Right hindlimb (tissue), 1 donor: ENCODE data around the gene SH2D3C.
"Not testable (repeated sequence)": the region's sequence is repeated elsewhere in the genome, so short reads cannot be mapped to it uniquely, and the experiment has no call there.

Experiments used
- DNase-seq: peaks from one replicate; pipeline ENCODE4 v3.0.0-alpha.2; 2018

SH2D3C gene

DNA sequence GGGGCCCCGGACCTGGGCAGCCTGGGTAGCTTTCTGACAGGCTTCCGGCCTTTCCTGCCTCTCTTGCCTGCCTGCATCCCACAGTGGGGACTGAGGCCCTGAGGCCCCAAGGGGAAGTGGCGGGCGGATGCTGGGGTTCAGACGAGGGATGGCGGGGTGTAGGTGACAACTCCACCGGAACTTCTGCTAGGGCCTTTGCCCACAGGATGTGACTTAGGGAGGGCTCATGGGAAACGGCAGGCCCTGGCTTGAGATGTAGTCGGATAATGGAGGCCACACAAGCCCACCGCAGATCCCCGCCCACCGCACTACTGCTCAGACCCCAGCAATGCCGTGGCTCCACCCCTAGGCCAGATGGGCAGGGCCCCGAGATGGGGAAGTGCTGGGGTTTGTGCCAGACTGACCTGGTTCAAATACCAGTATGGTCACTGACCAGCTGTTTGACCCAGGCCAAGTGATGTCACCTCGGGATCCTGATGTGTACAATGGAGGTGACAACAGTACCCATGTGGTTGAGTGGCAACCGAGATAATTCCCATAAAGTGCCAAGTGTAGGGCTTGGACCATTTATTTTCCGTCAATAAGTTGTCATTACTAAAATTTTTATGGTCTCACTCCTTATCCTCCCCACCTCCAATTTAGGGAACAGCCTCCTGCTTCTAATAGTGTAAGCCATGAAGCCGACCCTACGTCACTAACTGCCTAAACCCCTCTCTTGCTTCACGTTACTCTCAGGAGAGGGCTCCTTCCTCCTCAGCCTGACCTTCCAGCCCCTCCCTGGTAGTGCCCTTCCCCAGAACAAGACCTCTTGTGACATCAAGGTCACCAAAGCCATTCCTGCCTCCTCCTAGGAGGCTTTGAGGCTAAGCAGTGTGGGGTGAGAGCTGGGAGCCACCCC lies 4.9 kb upstream of the SH2D3C start:
- DNase-seq: no peak

DNA sequence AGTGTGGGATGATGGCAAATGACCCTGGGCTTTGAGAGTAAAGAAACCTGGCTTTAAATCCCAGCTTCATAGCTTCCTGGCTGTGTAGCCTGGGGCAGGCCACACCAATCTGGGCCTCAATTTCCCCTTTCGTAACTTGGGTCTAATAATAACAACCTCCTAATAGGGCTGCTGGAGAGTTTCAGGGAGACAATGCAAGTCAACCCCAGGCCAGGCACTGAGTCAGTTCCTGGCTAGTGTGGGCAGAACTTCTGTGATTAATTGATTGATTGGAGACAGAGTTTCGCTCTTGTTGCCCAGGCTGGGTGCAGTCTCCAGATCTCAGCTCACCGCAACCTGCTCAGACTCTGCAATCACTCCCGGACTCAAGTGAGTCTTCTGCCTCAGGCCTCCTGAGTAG lies 3.3 kb upstream of the SH2D3C start:
- DNase-seq: no peak

DNA sequence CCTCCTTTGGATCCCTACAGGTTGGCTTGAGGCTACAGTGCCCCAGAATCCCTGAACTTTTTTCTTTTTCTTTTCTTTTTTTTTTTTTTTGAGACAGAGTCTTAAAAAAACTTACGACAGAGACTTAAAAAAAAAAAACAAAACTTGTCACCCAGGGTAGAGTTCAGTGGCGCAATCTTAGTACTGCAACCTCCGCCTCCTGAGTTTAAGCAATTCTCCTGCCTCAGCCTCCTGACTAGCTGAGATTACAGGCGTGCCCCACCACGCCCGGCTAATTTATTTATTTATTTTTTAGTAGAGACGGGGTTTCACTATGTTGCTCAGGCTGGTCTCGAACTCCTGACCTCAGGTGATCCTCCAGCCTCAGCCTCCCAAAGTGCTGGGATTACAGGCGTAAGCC lies 2.4 kb upstream of the SH2D3C start:
- DNase-seq: not testable (repeated sequence)

DNA sequence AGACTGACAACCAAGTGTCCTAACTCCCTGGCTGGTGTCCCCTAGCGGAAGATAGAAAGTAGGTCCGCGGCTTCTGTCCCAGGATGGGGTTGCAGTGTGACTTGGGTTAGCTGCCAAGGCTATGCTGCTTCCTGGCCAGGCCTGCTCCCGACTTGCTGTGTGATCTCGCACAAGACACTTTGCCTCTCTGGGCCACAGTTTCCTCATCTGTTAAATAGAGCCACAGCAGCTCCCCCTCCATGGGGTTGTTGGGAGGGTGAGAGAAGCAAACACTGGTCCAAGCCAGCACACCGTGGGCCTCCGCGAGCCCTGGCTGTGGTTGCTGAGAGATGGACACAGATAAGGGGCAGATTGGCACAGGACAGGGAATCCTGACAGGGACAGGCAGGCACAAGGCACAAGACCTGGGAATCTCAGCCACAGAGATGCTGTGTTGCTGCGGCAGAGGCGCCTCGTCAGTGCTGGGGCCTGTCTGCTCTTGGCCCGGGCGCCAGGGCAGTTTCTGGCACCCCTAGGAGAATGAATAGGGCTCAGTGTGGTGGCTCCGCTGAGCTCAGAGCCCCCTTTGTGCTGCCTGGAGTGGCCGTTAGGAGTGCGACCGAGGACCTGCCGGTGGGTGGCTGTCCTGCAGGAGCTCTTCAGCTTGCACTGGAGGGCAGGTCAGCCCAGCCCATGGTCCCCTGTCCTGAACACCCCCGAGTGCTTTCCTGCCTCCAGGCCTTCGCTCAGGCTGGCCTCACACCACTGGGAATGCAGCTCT lies 1.8 kb upstream of the SH2D3C start:
- no peak for DNase-seq

DNA sequence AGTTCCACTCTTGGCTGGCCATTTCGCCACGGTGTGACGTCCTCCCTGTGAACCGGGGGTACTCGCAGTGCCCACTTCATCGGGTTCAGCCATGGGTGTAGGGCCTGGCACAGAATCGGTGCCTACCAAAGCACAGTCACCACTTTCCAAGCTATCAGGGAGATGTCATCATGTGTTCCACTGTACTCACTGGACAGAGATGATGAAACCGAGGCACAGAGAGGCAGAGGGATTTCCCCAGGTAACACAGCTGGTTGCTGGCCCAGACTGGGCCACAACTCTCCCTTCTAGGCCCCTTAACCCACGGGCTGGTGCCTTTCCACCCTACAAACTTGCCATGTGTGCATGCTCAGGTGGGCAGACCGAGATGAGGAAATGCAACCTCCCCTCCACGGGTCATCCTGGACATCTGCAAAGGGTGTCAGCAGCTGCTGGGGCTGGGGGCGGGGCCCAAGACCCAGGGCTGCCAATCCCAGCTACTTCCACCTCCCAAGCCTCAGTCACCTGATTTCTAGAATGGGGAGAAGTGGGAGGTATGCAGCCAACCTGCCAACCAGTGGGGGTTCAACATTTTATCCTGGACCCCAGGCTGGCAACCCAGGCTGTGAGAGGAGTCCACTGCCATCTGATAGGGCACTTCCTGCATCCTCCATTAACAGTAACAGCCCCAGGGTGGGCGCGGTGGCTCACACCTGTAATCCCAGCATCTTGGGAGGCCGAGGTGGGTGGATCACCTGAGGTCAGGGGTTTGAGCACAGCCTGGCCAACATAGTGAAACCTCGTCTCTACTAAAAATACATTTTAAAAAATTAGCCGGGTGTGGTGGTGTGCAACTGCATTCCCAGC lies 893 bp upstream of the SH2D3C start:
- DNase-seq: no peak

DNA sequence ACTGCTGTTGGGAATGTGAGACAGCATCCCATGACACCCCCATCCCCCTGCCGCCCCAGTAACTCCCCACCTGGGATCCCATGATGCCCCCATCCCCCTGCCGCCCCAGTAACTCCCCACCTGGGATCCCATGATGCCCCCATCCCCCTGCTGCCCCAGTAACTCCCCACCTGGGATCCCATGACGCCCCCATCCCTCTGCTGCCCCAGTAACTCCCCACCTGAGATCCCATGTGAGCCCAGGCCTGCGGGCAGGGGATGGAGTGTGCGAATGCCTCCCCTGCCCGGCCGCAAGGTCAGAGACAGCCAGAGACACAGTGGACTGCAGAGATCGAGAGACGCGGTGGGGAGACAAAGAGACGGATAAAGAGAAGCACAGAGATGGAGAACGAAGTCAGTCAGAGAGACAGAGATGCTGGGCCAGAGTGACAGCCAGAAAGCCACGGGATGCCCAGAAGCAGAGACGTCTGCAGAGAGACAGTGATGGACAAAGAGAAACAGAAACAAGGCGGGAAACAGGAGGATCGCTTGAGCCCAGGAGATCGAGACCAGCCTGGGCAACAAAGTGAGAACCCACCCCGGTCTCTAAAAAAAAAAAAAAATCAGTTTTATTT lies 992 bp downstream of the SH2D3C start:
- no peak for DNase-seq

DNA sequence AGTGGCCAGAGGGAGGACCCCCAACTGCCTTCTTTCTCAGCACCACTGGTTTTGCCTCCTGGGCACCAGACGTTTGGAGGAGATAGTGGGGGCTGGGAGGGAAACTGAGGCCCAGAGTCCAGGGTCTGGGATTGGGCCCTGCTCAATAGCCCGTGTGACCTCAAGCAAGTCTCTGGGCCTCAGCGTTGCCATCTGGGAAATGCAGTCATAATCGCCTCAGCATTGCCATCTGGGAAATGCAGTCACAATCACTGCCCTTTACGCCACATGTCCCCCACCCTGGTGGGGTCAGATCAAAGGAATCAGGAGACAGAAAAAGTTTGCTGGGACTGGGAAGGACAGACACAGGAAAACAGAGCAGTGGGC lies 1.6 kb downstream of the SH2D3C start:
- DNase-seq: no peak

DNA sequence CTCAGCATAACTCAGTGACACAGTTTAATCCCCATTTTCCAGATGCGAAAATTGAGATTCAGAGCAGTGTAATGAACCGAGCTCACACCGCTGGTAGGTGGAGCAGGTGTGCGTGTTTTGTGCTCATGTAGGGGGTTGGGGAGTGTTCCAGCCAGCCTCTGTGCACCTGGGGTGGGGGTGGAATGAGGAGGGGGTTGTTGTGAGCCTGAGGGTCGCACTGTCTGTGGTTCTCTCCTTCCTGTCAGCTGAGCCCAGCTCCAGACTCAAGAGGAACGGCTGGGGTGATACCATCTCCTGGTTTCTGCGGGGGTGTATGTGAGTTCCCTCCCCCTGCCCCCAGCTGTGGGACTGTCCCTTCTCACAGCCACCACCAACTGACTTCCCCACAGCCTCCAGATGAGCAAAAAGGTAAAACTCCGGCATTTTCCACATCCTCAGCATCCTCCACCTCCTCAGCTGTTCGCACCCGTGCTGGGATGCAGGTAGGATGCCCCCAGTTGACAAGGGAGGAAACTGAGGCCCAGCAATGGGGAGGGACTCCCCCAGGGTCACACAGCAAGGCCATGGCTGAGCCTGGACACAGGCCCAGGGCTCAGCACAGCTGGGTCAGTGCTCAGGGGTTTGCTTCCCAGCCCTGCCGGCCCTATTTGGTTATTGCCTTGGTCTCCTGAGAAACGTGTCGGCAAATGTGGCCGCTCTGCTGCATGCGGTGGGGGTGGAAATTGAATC lies 2.1 kb downstream of the SH2D3C start:
- DNase-seq: no peak

DNA sequence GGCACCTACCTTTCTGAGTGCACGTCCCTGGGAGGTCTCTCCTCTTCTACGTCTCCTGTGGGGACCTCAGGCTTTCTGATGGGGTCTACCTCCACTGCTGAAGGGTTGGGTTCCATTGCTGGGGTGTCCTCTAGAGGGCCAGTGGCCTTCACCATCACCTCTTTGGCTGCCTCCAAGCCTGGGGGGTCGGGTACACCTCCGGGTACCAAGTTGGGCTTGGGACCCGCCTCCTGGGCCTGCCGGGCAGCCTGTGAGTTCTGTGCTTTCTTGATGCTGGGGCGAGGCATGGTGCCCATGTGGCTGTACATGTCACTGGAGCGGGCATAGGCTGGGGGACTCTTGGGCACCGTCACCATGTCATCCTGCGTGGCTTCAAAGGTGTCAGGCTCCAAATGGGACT lies 4.5 kb downstream of the SH2D3C start:
- DNase-seq: no peak

DNA sequence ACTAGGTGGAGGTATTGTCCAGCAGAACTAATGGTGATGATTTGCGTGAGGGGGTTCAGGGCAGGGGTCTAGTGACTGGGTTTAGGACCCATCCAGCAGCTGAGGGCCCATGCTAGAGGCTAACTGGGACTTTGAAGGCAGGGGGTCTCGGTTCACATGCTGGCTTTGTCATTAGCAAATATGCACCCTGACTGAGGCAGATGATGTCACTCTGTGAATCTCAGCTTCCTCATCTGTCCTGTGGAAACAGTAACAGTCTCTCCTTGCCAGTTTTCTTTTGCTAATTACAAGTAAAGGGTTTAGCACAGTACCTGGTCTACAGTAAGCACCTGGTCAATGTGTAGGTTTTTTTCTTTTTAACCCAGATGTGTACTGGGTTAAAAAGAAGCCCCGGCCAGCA lies 5.2 kb downstream of the SH2D3C start:
- DNase-seq: no peak

DNA sequence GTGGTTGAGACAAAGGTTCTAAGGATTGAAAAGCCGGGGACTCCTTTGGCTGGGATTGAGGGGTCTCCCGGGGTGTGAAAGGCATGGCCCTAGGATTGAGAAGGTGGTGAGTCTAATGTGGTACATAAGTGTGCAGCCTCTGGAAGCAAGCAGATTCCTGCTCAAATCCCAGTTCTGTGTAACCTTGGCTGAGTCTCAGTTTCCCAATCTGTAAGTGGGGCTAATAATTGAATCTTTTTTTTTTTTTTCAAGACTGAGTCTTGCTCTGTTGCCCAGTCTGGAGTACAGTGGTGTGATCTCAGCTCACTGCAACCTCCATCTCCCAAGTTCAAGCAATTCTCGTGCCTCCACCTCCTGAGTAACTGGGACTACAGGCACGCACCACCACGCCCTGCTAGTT lies 5.9 kb downstream of the SH2D3C start:
- no peak for DNase-seq

DNA sequence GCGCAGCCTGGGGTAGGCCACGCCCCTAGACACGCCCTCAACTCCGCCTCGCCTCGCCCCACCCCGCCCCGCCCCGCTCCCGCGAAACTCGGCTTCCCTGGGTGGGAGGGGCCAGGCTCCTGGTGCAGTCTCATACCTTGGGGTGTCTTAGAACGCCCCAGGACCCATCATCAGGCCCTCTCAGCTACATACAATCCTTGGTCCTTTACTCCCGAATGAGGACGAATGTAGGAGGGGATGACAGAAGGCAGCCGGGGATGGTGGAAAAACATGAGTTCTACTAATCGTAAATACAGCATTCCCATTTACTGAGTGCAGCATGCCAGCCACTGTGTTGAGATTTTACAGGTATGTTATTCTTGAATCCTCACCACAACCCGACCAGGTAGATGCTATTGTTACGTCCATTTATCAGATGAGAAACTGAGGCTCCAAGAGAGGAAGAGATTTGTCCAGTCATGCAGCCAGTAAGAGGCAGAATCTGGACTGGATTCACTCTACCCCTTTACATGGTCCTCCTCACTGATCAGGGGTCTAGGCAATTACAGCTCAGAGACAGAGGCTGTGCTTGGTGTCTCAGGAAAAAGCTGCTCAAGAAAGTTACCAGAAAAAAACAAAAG lies 6.8 kb downstream of the SH2D3C start:
- no peak for DNase-seq

DNA sequence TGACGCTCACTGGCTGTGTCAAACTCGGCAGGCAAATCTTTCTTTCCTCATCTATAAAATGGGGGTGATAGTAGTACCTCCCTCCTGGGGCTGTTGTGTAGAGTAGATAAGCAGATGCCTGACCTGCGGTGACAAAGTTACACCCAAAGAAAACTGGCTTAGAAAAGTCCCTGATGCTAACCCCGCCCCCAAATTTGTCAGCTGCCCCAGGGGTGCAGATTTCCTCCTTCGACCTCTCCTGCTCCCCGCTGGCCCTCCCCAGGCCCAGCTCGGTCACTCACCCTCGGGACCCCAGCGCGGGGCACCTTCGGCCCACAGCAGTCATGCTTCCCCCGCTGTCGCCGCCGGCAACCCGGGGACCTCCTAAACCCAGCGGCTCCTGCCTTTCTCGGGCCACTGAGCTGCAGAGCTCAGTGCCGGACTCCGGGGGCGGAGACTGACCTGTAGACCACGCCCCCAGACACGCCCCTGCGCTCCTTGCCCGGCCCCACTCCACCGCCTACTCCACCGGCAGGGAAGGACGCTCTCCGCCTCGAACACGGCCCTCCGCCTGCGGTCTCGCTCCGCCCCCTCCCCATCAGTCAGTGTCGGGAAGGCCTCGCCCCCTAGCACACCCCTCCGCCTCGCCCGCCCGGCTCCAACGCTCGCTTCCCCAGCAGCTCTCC lies 7.4 kb downstream of the SH2D3C start:
- peak; percentile 99 for DNase-seq

DNA sequence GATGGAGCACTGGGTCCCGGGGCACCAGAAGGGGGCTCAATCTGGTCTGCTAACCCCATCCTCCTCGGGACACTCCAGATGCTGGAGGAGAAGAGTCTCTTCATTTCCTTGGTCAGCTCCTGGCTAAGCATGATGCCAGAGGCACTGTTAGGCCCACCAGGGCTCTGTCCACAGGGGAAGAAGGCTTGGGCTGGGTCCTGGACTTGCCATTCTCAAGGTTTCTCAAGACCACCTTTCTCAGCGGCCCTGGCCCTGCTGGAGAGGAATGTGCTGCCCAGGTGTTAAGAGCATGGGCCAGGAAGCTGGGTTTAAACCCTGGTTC lies 7.9 kb downstream of the SH2D3C start:
- no peak for DNase-seq

DNA sequence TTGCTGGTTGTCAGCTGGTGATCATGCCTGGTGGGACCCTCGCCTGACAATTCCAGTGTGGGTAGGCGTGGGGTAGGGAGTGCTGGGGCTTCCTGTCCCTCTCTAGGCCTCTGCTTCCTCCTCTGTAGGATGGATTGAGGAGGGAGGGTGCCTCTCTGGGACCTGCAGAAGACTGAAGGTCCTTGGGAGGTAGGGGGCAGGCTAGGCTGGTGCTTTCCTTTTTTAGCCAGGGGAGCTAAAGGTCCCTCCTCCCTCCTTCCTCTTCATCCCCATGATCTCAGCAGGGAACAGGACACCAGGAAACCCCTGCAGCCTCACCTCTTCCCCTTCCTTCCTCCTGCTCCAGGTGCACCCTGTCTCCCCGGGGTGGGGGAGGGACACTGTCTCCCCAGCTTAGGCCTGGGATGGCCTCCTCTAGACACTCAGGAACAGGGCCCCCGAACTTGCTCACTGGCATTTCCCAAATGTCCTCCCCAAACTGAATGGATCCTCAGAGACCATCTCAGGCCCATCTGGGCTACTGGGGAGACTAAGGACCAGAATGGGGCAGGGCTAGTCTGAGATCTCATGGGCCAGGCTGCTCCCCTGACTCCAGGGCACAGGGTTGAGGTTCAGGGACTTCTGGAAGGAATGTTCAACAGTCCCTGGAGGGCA lies 8.4 kb downstream of the SH2D3C start:
- DNase-seq: no peak

DNA sequence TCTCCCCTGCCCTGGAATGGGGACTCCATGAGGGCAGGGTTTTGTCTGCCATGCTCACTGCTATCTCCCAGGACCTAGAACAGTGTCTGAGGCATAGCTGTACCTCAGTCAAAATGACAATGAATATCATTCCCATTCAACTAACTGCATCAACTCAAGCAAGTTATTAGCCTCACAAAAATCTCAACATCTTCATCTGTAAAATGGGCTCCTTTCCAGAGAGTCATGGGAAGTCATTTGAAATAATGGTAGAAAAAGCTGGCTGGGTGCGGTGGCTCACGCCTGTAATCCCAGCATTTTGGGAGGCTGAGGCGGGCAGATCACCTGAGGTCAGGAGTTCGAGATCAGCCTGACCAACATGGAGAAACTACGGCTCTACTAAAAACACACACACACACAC lies 9.4 kb downstream of the SH2D3C start:
- DNase-seq: no peak

DNA sequence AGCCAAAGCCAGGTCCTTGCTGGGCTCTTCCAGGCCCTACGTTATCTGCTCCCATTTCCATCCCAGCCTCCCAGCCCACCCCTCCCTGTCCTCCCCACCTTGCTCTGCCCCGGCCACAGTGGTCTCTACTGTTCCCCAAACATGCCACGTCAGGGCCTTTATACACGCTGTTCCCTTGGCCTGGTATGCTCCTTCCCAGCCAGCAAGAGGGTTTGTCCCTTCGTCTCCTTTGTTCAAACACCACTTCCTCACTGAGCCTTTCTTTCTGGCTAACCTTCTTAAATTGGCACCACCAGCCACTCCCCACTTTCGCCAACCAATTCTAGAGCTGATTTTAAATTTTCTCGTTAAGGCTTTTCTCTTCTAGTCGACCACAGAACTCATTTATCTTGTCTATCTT lies 9.8 kb downstream of the SH2D3C start:
- DNase-seq: no peak

DNA sequence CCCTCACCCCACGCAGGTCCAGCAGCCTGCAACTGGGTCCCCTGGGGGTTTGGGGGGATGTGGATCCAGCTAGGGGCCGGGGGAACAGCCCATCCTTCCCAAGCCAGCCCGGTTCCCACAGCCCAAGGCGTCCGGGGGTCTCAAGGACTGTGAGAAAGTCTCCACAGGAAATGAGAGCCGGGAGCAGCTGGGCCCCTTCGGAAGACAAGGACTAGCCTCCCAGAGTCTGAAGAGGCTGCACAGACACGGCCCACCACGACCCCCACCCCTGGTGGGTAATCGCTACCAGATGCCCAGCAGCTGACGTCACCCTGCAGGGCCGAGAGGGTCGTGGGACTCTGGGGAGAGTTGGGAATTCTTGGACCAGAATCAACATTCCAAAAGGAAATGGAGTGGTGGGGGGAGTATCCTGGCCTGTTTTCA lies 10.5 kb downstream of the SH2D3C start:
- peak; percentile 67 for DNase-seq

DNA sequence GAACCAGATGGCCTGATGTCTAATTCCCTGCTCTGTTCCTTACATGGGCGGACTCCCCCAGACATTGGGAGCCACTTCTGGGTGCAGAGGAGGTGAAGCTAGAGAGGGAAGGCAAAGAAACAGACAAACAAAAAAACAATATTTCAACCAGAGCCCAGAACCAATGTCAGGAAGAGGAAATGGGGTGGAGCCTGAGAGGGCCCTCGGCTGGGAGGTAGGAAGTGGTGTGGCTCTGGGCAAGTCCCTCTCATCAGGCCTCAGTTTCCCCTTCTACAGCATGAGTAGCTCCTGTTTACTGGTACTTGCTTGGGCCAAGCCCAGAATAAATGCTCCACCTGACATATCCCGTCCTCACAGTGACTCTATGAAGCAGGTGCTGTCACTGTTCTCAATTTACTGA lies 11.1 kb downstream of the SH2D3C start:
- DNase-seq: no peak

DNA sequence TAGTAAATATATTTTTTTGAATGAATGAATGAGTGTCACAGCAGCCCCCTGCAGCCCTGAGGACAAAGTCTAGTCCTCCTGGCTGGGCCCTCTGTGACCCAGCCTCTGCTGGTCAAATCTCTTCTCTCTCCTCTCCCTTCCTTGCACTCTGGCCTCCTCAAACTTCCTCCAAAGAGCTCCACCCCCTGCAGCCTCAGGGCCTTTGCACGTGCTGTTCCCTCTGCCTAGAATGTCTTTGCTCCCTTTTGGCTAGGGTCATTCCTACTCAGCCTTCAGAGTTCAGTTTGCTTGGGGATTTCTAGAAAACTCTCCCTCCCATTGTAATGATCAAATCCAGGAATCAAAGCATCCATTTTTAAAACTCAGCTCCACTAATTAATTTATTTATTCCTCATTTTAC lies 13.0 kb downstream of the SH2D3C start:
- no peak for DNase-seq

DNA sequence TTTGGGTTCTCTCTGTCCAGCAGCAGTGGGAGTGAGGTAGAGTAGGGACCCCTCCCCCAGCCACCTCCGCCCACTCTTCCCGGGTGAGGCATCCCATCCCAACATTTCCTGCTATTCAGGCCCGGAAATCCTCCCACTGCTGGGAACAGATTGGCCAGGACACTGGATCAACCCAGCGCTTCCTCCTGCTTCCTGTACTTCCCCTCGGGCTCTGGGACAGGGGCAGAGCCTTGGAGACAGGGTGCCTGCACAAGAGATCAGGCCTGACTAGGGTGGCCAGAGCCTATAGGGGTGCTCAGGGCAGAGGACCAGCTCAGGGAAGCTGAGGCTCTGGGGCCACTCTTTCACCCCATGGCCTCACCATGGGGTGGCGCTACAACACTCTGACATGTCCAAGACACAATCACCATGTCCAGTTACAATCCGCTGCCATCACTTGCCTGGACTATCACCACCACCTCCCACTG lies 14.5 kb downstream of the SH2D3C start:
- peak; percentile 58 for DNase-seq
